BLaER1 treated with 17β-estradiol and CSF1 and Interleukin-3, amounts not matched to agents 10 nM and 100 nM (cell line): Measurements from ENCODE around the gene CLEC17A.

Source experiments
- H3K27ac ChIP-seq, 11 experiments: shearing (Covaris generic); formaldehyde crosslinking; 2 replicates each; pipeline ENCODE4 v1.8.1; 2022
- H3K27me3 ChIP-seq, 11 experiments: shearing (Covaris generic); formaldehyde crosslinking; 2 replicates each; pipeline ENCODE4 v1.8.1; 2022
- H3K36me3 ChIP-seq, 11 experiments: shearing (Covaris generic); formaldehyde crosslinking; 2 replicates each; pipeline ENCODE4 v1.8.1; 2022
- H3K4me1 ChIP-seq, 10 experiments: shearing (Covaris generic); formaldehyde crosslinking; 2 replicates each; pipeline ENCODE4 v1.8.1; 2022
- H3K4me2 ChIP-seq, 11 experiments: shearing (Covaris generic); formaldehyde crosslinking; 2 replicates each; pipeline ENCODE4 v1.8.1; 2022
- H3K4me3 ChIP-seq, 10 experiments: shearing (Covaris generic); formaldehyde crosslinking; 2 replicates each; pipeline ENCODE4 v1.8.1; 2022
- H3K9ac ChIP-seq, 11 experiments: shearing (Covaris generic); formaldehyde crosslinking; 2 replicates each; pipeline ENCODE4 v1.8.1; 2022
- H3K9me3 ChIP-seq, 11 experiments: shearing (Covaris generic); formaldehyde crosslinking; replicated peaks in 1 of 11; 2 replicates each; pipeline ENCODE4 v1.8.1; 2022
- H4K20me1 ChIP-seq, 11 experiments: shearing (Covaris generic); formaldehyde crosslinking; 2 replicates each; pipeline ENCODE4 v1.8.1; 2022
- Cebpa-rat ChIP-seq, 11 experiments: shearing (Covaris generic); IDR thresholded peaks; 2 replicates each; pipeline ENCODE4 v1.8.1; 2022

CLEC17A gene

DNA sequence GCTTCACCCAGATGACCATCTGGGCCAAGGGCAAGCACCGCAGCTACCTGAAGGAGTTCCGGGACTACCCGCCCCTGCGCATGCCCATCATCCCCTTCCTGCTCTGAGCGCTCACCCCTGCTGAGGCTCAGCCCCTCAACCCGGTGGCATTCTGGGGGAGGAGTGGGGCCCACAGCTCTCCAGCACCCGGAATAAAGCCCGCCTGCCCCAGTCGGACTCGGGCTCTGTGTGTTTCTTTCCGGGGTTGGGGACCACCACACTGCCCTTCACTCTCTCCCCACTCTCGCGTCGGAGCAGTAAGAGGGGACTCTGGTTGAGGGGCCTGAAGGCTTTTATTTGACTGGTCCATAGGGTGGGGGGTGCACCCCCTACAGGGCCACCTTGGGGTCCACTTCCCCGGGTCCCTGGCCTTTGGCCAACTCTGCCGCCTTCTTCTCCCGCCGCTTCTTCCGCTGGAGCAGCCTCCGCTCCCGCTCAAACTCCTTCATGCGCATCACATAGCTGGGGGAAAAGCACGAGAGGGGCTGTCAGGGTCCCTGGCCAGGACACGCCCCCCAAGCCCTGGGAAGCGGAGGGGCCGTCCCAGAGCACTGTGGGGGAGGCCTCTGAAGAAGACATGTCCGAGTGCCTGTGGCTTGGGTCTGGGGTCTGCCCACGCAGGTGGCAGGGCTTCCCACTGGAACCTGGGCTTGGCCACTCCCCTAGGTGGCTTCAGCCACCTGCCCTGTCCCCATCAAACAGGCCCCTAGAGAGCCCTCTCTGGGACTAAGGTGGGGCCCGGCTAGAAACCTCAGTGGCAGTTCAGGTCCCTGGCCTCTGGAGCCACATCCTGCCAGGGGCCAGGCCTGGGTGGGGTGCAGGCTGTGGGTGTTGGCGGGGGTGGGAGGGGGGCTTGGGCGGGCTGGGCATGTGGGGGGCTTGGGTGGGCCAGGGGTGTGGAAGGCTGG is 16.8 kb upstream of the CLEC17A start:
- Histone ChIP-seq H3K4me3 (peak overlapping the region in 8 of 10 experiments; percentile 41 to 64 (median 46); a peak in 15 of 20 replicates), H3K9ac (peak overlapping the region in 9 of 11 experiments; percentile 46 to 79 (median 70); a peak in 17 of 22 replicates)

DNA sequence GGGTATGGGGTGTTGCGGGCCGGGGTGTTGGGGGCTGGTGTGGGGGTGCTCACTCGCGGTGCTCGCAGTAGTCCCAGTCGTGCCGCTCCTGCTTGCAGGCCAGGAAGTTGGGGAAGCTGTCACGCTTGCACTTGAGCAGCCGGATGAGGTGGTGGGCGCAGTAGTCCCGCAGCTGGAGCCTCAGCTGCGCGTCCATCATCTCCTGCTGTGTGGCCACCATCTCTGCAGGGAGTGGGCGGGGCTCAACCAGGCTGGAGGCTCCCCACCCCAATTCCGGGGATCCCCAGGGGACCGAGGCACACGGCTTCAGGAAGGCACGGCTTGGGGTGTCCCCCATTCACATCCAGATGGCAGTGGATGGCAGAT is 16.2 kb upstream of the CLEC17A start:
- Histone ChIP-seq H3K27me3 (no peaks in the 10 kb centered on the region), H3K9me3 (no peaks in the 10 kb centered on the region), H3K9ac (peak overlapping the region in 10 of 11 experiments; percentile 4 to 79 (median 60); a peak in 17 of 22 replicates), H3K27ac (peak overlapping the region in 8 of 11 experiments; percentile 51 to 78 (median 66); a peak in 17 of 22 replicates), H3K4me1 (peaks cover 80 to 94% (median 90%) of the 10 kb centered on the region in 10 experiments), H4K20me1 (peaks cover 28 to 74% (median 51%) of the 10 kb centered on the region in 11 experiments; a peak in 19 of 22 replicates), H3K4me2 (peak overlapping the region; percentile 53 to 91 (median 83)), H3K4me3 (peak overlapping the region in 7 of 10 experiments; percentile 12 to 37 (median 28); a peak in 7 of 20 replicates), H3K36me3 (peaks cover 11 to 64% (median 31%) of the 10 kb centered on the region in 11 experiments; a peak in 18 of 22 replicates)
- TF ChIP-seq Cebpa-rat (IDR thresholded peaks at IDR 0.05): no peak

More for the DNA sequence above, 16.8 kb upstream of the CLEC17A start:
- peak overlapping the region; percentile 79 to 98 (median 96) for H3K4me2 ChIP-seq
- H3K4me1 ChIP-seq: peaks cover 83 to 96% (median 93%) of the 10 kb centered on the region in 10 experiments
- no peaks in the 10 kb centered on the region for H3K27me3 ChIP-seq
- no peak for TF ChIP-seq Cebpa-rat (IDR thresholded peaks at IDR 0.05)
- peaks cover 28 to 81% (median 57%) of the 10 kb centered on the region in 11 experiments; a peak in 19 of 22 replicates for H4K20me1 ChIP-seq
- peaks cover 11 to 64% (median 31%) of the 10 kb centered on the region in 11 experiments; a peak in 18 of 22 replicates for H3K36me3 ChIP-seq
- peak overlapping the region in 10 of 11 experiments; percentile 5 to 88 (median 72); a peak in 18 of 22 replicates for H3K27ac ChIP-seq
- no peaks in the 10 kb centered on the region for H3K9me3 ChIP-seq

DNA sequence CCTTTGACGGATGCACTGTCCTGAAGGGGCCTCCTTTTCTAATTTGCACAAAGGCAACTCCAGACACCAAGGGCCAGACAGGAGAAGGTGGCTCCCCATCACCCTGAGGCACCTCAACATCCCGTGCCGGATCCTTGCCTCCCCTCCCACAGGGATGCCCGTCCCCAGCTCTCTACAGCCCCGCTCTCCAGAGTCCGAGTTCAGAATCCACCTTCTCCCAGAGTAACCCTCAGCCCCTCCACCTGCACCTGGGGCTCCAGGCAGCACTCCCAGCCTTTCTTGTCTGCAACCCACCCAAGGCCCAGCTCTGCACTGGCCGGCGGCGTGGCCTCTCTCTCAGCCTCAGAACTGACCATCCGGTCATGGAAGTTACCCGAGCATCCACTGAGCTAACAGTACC is 15.8 kb upstream of the CLEC17A start:
- Histone ChIP-seq H3K4me1 (peaks cover 77 to 90% (median 86%) of the 10 kb centered on the region in 10 experiments), H3K4me2 (peak overlapping the region; percentile 53 to 91 (median 83)), H4K20me1 (peaks cover 28 to 70% (median 48%) of the 10 kb centered on the region in 11 experiments; a peak in 19 of 22 replicates)

DNA sequence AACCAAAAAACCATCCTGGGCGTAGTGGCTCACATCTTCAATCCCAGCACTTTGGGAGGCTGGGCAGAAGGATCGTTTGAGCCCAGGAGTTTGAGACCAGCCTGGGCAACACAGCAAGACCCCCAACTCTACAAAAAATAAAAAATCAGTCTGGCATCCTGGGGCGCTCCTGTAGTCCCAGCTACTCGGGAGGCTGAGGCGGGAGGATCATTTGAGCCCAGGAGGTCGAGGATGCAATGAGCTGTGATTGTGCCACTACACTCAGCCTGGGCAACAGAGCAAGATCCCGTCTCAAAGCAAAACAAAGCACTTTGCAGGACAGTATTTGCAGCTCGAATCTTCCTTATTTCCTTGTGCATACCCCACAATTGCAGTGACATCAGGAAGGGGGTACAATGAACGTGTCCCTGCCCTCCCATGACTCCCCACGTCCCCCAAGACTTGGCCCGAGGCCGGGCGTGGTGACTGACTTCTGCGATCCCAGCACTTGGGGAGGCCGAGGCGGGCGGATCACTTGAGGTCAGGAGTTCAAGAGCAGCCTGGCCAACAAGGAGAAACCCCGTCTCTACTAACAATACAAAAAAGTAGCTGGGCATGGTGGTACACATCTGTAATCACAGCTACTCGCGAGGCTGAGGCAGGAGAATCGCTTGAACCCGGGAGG is 11.9 kb upstream of the CLEC17A start:
- H3K9me3 ChIP-seq: 0 out of 22 replicates have a peak, but pooled peaks cover 0 to 6% (median 0%) of the 10 kb centered on the region in 11 experiments
- H3K4me2 ChIP-seq: peak overlapping the region; percentile 74 to 100 (median 97)
- peak overlapping the region; percentile 46 to 90 (median 84); a peak in 21 of 22 replicates for H3K27ac ChIP-seq
- TF ChIP-seq Cebpa-rat (IDR thresholded peaks at IDR 0.05): no peak
- H3K27me3 ChIP-seq: no peaks in the 10 kb centered on the region
- H3K36me3 ChIP-seq: peaks cover 0 to 42% (median 16%) of the 10 kb centered on the region in 11 experiments; a peak in 15 of 22 replicates
- H3K4me1 ChIP-seq: peaks cover 56 to 91% (median 80%) of the 10 kb centered on the region in 10 experiments
- H4K20me1 ChIP-seq: peaks cover 16 to 39% (median 29%) of the 10 kb centered on the region in 11 experiments; a peak in 19 of 22 replicates
- H3K4me3 ChIP-seq: peak overlapping the region; percentile 71 to 98 (median 82)
- H3K9ac ChIP-seq: peak overlapping the region; percentile 79 to 89 (median 85)

More for the DNA sequence above, 15.8 kb upstream of the CLEC17A start:
- Histone ChIP-seq H3K27ac (peak overlapping the region in 8 of 11 experiments; percentile 51 to 78 (median 66); a peak in 17 of 22 replicates), H3K9me3 (no peaks in the 10 kb centered on the region), H3K36me3 (peaks cover 11 to 64% (median 31%) of the 10 kb centered on the region in 11 experiments; a peak in 18 of 22 replicates), H3K4me3 (peak overlapping the region in 7 of 10 experiments; percentile 12 to 37 (median 28); a peak in 8 of 20 replicates), H3K9ac (peak overlapping the region in 10 of 11 experiments; percentile 4 to 79 (median 60); a peak in 16 of 22 replicates), H3K27me3 (no peaks in the 10 kb centered on the region)
- TF ChIP-seq Cebpa-rat (IDR thresholded peaks at IDR 0.05): no peak

DNA sequence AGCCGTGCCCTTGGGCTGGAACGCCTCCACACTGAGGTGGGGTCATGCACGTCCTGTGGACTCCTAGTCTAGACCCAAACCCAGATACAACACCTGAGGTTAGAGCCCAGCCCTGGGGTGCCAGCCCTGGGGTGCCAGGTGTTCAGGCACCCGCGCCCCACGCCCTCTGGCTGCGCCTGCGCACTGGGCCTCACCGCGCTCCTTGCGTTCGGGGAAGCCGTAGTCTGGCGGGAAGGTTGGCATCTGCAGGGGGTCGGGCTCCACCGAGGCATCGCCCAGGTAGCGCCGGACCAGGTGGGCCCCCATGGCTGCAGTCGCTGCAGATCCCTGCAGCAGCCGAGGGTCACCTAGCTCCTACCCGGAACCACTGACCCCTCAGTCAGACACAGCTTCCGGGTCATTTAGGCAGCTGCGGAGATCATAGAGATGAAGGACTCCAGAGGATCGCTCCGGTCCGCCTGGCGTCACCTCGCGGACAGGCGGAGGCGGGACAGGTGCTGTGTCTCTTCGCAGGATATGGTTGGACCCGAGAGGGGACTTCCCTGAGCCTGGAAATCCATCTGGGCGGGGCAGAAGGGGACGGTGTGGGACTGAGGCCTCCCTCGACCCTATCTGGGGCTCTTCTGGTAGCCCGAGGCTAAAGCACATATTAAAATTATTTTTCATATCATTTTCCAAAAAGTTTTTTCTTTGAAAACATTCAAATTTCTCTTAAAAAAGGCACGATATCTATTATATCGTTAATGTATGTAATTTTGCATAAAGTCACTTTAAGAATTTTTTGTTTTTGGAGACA is 11.0 kb upstream of the CLEC17A start, which contains the start of gene NDUFB7:
NDUFB7 (minus strand) TSS at position 372 of the 796 bp plus-strand sequence; CDS start at position 306, 66 bp downstream.
- peak within 1 kb of the TSS; percentile 46 to 90 (median 84); a peak in 21 of 22 replicates for H3K27ac ChIP-seq
- peak within 1 kb of the TSS; percentile 79 to 89 (median 85) for H3K9ac ChIP-seq
- H3K36me3 ChIP-seq: peaks cover 0 to 38% (median 13%) of the 10 kb centered on the region in 11 experiments; a peak in 14 of 22 replicates
- H3K4me3 ChIP-seq: peak within 1 kb of the TSS; percentile 71 to 98 (median 82)
- H3K4me1 ChIP-seq: peaks cover 48 to 93% (median 82%) of the 10 kb centered on the region in 10 experiments
- H3K27me3 ChIP-seq: no peaks in the 10 kb centered on the region
- H4K20me1 ChIP-seq: peaks cover 10 to 33% (median 23%) of the 10 kb centered on the region in 11 experiments; a peak in 19 of 22 replicates
- no peak for TF ChIP-seq Cebpa-rat (IDR thresholded peaks at IDR 0.05)
- H3K9me3 ChIP-seq: 0 out of 22 replicates have a peak, but pooled peaks cover 0 to 6% (median 0%) of the 10 kb centered on the region in 11 experiments
- H3K4me2 ChIP-seq: peak within 1 kb of the TSS; percentile 74 to 100 (median 97)

DNA sequence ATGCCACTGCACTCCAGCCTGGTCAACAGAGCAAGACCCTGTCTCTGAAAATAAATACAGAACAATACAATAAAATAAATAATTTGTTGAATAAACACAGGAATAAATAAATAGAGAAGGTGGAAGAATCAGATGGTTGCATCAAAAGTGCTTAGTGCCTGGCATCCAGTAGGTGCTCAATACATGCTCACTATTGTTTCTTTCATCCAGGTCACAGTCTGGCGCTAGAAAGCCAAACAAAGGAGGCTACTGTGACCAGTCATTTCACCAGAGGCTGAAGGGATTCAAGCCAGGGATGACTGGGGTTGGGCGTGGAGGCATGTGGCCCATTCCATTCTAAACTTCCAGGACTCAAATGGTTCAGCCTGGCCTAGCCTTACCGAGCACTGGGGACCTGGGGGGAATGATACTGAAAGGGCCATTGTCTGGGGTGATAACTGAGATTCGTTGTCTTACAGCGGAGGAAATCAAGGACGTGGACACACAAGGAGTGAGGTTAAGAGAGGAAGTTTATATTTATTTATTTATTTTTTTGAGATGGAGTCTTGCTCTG is 7.4 kb upstream of the CLEC17A start:
- H3K36me3 ChIP-seq: peaks cover 0 to 4% (median 0%) of the 10 kb centered on the region in 11 experiments; a peak in 4 of 22 replicates
- no peak overlapping the region for H3K9ac ChIP-seq
- peaks cover 0 to 5% (median 0%) of the 10 kb centered on the region in 11 experiments; a peak in 2 of 22 replicates for H4K20me1 ChIP-seq
- H3K4me2 ChIP-seq: peak overlapping the region in 7 of 11 experiments; percentile 64 to 86 (median 78); a peak in 11 of 22 replicates
- peaks cover 39 to 89% (median 78%) of the 10 kb centered on the region in 10 experiments for H3K4me1 ChIP-seq
- 0 out of 22 replicates have a peak, but pooled peaks cover 0 to 6% (median 0%) of the 10 kb centered on the region in 11 experiments for H3K9me3 ChIP-seq
- no peak for TF ChIP-seq Cebpa-rat (IDR thresholded peaks at IDR 0.05)
- no peak overlapping the region for H3K4me3 ChIP-seq
- peak overlapping the region in 7 of 11 experiments; percentile 3 to 74 (median 66); a peak in 10 of 22 replicates for H3K27ac ChIP-seq
- no peaks in the 10 kb centered on the region for H3K27me3 ChIP-seq

DNA sequence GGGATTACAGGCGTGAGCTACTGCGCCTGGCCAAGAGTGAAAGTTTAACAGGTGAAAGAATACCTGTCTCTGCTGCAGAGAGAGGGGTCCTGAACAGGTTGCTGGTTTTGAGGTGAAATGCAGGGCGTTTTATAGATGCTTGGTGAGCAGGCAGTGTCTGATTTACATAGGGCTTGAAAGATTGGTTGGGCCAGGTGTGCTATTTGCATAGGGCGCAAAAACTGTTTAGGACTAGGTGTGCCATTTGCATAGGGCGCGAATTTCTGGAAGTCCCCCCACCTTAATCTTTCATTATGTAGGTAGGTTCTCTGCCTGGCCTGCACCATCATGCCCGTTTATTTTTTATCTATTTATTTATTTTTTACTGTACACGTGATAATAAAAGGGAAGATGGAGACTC is 6.5 kb upstream of the CLEC17A start:
- H3K4me2 ChIP-seq: peak overlapping the region in 10 of 11 experiments; percentile 4 to 86 (median 68); a peak in 16 of 22 replicates
- H4K20me1 ChIP-seq: peaks cover 0 to 4% (median 0%) of the 10 kb centered on the region in 11 experiments; a peak in 2 of 22 replicates
- H3K27ac ChIP-seq: peak overlapping the region in 7 of 11 experiments; percentile 3 to 79 (median 44); a peak in 9 of 22 replicates
- H3K4me3 ChIP-seq: no peak overlapping the region
- TF ChIP-seq Cebpa-rat (IDR thresholded peaks at IDR 0.05): no peak
- H3K4me1 ChIP-seq: peaks cover 34 to 89% (median 71%) of the 10 kb centered on the region in 10 experiments
- no peaks in the 10 kb centered on the region for H3K27me3 ChIP-seq
- H3K9me3 ChIP-seq: 0 out of 22 replicates have a peak, but pooled peaks cover 0 to 6% (median 0%) of the 10 kb centered on the region in 11 experiments
- no peak overlapping the region for H3K9ac ChIP-seq
- H3K36me3 ChIP-seq: no peaks in the 10 kb centered on the region
